WTC11 (cell line): ENCODE measurements around the gene TMEM98.

Experiments used
- ATF1 ChIP-seq: sonication (generic); formaldehyde crosslinking; IDR thresholded peaks from 2 replicates; pipeline ENCODE4 v1.8.1; 2023; ENCODE audit warnings: mild to moderate bottlenecking, moderate library complexity, missing genetic modification reagents
- CTCF ChIP-seq: fragments of 200-600 bp; IDR thresholded peaks from 2 replicates; pipeline ENCODE4 v1.8.0; 2022; ENCODE audit warnings: antibody characterized with exemption
- E2F1 ChIP-seq: sonication (generic); formaldehyde crosslinking; IDR thresholded peaks from 2 replicates; pipeline ENCODE4 v1.8.0; 2022; ENCODE audit warnings: mild to moderate bottlenecking, missing genetic modification reagents
- EMX1 ChIP-seq: fragments of 250-450 bp; sonication (Bioruptor Pico); IDR thresholded peaks from 2 replicates; pipeline ENCODE4 v1.8.0; 2021; ENCODE audit warnings: mild to moderate bottlenecking
- FOXK1 ChIP-seq: sonication (generic); formaldehyde crosslinking; IDR thresholded peaks from 2 replicates; pipeline ENCODE4 v1.8.0; 2022; ENCODE audit warnings: mild to moderate bottlenecking, moderate library complexity, missing genetic modification reagents
- FOXP4 ChIP-seq: sonication (generic); formaldehyde crosslinking; IDR thresholded peaks from 2 replicates; pipeline ENCODE4 v1.8.0; 2022; ENCODE audit warnings: mild to moderate bottlenecking, missing genetic modification reagents
- IRF2 ChIP-seq: sonication (generic); formaldehyde crosslinking; IDR thresholded peaks from 2 replicates; pipeline ENCODE4 v1.8.0; 2022; ENCODE audit warnings: low read depth, missing genetic modification reagents, borderline replicate concordance
- JUN ChIP-seq: sonication (generic); formaldehyde crosslinking; IDR thresholded peaks from 2 replicates; pipeline ENCODE4 v1.8.0; 2023; ENCODE audit warnings: mild to moderate bottlenecking, missing genetic modification reagents
- MAX ChIP-seq: sonication (generic); formaldehyde crosslinking; IDR thresholded peaks from 2 replicates; pipeline ENCODE4 v1.8.0; 2022; ENCODE audit warnings: mild to moderate bottlenecking, missing genetic modification reagents
- SMAD3 ChIP-seq: sonication (generic); formaldehyde crosslinking; IDR thresholded peaks from 2 replicates; pipeline ENCODE4 v1.8.0; 2022; ENCODE audit warnings: missing genetic modification reagents, mild to moderate bottlenecking, borderline replicate concordance
- SP1 ChIP-seq: sonication (generic); formaldehyde crosslinking; conservative IDR thresholded peaks from 2 replicates; pipeline ENCODE4 v1.8.1; 2022; ENCODE audit warnings: missing genetic modification reagents
- ZNF671 ChIP-seq: fragments of 250-450 bp; sonication (Bioruptor Pico); IDR thresholded peaks from 2 replicates; pipeline ENCODE4 v1.8.0; 2021; ENCODE audit warnings: mild to moderate bottlenecking

- TF ChIP-seq CTCF, result no peak
- TF ChIP-seq EMX1 (CRISPR knock-in tag), result no peak
- TF ChIP-seq ATF1, result no peak
- no peak for TF ChIP-seq FOXK1
- TF ChIP-seq MAX (CRISPR knock-in tag), result no peak
- no peak for TF ChIP-seq JUN (CRISPR knock-in tag)
- TF ChIP-seq E2F1 (CRISPR knock-in tag), result no peak
- no peak for TF ChIP-seq SMAD3 (CRISPR knock-in tag)
- no peak for TF ChIP-seq FOXP4 (CRISPR knock-in tag)
- TF ChIP-seq IRF2 (CRISPR knock-in tag), result no peak
- no peak for TF ChIP-seq ZNF671 (CRISPR knock-in tag)
- TF ChIP-seq SP1 (CRISPR knock-in tag), result no peak
Observed at GRCh38 chr17:32907583-32907982, 20.4 kb upstream of the TMEM98 start.
